Cardiac septum (tissue), 1 donor: Measurements from ENCODE around the gene CCDC85C. TPM values are rescaled to one million over a fixed set of nuclear protein-coding genes. Genes with fewer than 3 reads are reported as not detected.

Experiments
- DNase-seq: peaks from one replicate; pipeline ENCODE4 v3.0.0-alpha.2; 2020; ENCODE audit warnings: low spot score
- intact Hi-C: fragments of 100-400 bp; cut with DNase I; formaldehyde crosslinking; loops from one replicate; pipeline ENCODE4 v1.14.0; 2022
- total RNA-seq: library from RNA; stranded (reverse); fragmentation: NEBNext Ultra II Directional; extraction: Animal tissue kit (Norgen Biotek cat#: 25700); gene quantifications from one replicate; pipeline ENCODE4 v1.2.1, GENCODE V29; 2021
- donor health status: DM: no; HTN: no; CAD: no.

CCDC85C gene
- total RNA-seq, 1 donor from 2014 or later = 21.4 TPM

DNA sequence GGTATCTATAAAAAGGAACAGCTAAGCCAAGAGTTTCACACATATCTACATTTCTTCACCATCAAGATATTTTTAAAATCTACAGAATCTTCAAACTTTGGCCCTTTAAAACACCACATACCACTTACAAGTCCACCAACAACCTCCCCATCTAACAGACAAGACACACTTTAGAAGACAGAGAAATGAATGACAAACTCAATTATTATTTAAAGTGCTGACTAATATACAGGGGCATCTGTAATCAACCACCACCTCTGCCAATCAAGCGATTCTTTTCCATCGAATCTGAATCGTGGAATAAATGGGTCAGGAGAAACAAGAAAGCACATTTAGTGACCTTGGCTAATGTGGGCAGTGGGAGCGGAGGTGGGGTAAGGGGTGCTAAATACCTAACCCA, 131.1 kb downstream of the CCDC85C start:
- no peak for DNase-seq
- intact Hi-C loops = no loop called here

DNA sequence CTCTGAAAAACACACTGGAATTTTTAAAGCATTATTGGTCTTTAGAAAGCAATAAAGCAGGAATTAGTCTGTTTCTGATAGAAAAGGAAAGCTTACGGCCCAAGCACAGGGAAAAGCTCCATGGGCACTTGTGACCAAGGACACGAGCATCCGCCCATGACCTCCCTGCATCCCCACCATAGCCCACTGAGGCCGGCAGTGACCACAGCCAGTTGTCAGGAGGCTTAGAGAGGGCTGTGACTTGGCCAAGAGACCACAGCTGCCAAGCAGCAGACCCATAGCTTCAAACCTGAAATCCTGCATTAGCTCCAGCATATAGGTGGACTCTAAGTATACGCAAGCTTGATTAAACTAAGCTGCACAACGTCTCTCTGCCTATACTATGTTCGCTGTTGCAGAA, 132.3 kb downstream of the CCDC85C start:
- intact Hi-C loops = no loop called here

DNA sequence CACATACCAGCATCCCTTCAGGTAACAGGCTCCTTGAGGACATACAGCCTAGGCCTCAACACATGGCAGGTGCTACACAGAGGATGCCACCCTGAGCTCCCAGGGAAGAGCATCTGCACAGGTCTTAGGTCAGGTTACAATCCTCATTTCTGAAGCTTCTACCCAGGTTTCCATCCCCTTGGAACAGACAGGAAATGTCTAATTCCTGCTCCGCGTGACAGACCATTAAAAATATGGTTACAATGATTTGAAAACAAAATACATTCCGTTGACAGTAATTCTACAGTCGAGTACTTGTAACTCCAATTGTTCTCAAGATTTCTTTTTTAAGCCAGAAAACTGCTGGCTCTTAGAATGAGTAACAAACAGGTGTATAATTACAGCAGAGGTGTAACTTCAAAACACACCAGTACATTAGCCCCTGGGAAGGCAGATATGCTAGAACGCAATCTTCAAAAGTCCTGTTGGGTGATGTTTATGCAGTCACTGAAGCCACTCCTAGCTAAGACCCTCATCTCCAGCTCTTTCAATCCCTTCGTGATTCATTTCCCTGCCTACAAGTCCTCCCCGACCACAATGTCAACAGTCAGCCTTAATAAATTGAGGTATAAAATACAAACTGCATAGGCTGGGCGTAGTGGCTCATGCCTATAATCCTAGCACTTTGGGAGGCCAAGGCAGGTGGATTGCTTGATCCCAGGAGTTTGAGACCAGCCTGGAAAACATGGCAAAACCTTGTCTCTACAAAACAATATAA, 135.0 kb downstream of the CCDC85C start:
- DNase-seq = no peak
- intact Hi-C loops = no loop called here

More for the DNA sequence above, 132.3 kb downstream of the CCDC85C start:
- no peak for DNase-seq

DNA sequence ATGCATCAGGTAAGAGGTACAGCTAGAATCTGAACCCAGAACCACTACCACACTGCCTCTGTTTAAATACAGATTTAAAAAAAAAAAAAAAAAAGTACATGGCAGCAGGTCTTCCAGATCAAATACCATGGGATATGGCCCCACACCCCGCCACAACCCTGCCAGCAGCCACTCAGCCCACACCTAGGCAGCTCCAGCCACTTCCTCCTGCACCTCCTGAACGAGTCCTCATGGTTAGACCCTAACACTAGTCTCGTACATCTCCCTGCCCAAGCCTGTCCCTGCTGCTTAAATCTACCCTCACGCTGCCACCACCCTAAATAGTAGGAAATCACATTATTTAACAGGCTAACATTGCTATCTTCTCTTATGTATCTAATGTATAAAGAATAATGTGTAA, 135.9 kb downstream of the CCDC85C start:
- intact Hi-C loops = no loop called here
- DNase-seq = no peak

DNA sequence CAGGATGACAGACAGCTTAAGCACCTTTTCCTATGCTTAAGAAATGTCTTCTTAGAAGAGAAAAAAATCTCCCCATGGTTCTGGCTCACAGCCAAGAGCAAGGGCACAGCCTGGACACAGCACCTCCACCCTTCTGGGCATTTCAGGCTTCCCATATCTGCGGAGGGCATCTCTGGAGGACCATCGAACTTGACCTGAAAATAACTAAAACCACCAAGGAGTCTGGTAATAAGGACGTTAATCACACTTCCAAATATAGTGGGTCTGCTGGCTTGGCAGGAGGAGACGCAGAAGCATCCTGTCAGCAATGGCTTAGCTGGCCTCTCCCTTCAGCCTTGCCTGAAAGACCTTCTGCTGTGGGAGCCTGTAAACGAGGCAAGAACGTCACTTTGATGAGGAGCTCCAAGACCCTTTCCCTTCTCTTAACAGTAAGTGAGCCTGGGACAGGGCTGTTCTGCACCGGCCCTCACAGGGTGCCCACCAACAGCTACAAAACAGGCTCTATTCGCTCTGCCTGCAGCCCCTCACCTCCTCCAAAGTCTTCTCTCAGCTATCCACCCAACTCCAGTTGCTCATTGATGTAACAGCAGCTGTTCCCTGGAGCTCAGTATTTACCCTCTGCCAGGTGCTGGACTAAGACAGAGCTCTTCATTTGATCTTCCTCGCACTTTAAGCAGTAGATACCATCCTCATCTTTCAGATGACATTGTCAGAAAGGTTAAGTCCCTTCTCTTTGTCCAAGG, 136.5 kb downstream of the CCDC85C start:
- intact Hi-C loops = no loop called here
- DNase-seq = no peak

DNA sequence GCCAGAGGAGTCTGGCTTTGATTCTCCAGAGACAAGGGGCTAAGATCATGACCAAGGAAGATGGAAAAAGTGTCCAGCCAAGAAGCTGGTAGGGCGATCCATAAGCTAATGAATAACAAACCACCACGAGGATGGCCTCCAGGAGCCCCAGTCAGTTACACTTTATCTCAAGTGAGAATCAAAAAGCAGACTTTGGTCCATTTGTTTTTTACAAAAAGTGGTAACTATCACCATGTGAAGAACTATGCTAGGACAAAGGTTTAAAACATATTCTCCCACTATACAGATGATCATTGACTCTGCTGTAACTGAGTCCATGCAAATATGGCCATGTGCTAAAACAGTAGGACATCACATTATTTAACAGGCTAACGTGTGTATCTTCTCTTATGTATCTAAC, 137.2 kb downstream of the CCDC85C start:
- DNase-seq = no peak
- intact Hi-C loops = no loop called here

DNA sequence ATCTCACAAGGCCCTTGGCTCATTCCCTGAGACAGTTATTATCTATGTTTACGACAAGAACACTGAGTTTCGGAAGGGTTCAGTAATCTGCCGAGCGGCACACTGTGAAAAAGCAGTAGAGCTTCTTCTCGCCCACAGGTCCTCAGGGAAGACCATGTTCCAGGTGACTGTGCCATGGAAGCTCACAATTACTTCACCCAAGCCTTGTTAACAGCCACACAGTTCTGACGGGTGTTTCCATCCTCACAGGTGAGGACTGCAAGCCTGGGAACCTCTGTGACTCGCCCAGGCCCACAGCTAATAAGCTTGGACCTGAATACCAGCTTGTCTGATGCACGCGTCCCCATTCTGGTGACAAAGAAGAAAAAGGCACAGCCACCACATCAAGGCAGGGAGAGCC, 138.7 kb downstream of the CCDC85C start:
- no peak for DNase-seq
- intact Hi-C loops = no loop called here

DNA sequence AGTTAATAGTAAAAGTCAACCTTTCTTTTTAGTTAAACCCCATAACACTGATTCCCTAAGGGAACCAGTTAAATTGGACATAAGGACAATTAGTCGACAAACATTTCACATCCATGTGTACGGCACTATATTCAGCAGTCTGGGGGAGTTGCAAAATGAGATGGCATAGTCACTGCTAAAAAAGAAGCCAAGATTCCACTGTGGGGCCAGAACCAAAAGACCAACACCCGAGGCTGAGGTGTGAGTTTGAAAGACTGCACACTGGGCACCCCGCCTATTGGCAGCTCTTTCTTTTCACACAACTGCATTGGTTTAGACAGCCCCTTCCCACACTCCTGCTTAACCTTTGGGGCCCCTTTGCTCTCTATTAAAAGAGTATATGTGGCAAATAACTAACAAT, 140.0 kb downstream of the CCDC85C start:
- no peak for DNase-seq
- intact Hi-C loops = no loop called here

DNA sequence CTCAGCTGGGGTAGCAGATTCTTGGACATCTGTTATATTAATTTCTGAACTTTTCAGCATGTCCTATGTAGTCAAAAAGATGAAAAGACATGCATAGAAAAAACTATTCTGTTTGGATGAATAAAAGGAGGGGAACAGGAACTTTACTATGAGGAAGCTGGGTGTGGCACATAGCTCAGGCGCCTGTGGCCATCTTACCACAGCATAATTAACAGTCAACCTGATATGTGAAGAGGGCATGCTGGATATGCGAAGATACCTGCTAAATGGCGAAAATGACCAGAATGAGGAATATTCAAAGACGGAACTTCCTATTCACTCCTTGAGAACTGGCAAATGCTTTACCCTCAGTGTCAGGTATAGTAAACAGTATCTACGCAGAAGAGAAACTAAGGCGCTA, 141.8 kb downstream of the CCDC85C start:
- intact Hi-C loops = no loop called here

DNA sequence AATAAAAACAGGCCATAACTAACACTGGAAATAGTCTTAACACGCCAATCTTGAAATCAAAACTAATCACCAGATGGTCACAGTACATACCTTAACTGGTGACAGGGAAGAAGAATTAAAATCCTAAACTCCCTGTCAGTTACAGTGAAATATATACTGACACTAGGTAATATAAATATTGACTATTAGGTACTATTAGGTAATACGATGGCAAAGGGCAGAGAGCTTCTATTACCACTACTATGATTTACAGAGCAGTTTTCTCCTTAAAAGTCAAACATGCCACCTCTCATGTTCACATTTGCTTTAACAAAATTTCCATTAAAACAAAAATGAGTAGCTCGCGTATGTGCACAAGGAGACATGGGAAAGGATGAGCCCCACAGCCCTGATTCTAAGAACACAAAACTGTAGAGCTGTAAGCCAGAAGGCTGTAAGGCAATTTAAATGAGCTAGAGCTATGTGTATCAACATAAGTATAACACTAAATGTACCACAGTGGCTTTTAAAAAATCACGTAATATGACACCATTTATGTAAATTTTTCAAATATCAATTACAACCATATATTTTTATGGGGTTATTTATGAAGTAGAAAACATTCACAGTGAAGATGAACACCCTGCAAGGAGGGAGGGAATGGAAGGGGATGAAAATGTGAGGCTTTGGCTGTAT, 142.5 kb downstream of the CCDC85C start:
- intact Hi-C loops = no loop called here

More for the DNA sequence above, 141.8 kb downstream of the CCDC85C start:
- DNase-seq = no peak

DNA sequence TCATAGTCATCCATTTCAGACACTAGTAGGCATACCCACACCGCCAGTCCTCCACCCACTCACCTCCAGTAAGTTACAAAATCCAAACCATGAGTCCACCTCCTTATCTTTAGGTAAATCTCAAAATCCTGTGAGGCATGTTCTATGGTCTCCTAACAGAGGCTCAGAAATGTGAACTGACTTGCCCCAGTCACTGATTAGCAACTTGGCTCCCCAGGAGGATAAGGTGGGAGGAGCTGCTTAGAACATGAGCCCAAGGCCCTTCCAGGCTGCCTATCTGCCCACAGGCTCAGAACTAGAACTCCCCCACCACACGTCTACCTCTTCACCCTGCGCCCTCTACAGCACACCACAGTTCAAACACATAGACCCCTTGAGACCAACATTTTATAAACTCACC, 143.2 kb downstream of the CCDC85C start:
- DNase-seq = no peak
- intact Hi-C loops = no loop called here

More for the DNA sequence above, 142.5 kb downstream of the CCDC85C start:
- DNase-seq = no peak

DNA sequence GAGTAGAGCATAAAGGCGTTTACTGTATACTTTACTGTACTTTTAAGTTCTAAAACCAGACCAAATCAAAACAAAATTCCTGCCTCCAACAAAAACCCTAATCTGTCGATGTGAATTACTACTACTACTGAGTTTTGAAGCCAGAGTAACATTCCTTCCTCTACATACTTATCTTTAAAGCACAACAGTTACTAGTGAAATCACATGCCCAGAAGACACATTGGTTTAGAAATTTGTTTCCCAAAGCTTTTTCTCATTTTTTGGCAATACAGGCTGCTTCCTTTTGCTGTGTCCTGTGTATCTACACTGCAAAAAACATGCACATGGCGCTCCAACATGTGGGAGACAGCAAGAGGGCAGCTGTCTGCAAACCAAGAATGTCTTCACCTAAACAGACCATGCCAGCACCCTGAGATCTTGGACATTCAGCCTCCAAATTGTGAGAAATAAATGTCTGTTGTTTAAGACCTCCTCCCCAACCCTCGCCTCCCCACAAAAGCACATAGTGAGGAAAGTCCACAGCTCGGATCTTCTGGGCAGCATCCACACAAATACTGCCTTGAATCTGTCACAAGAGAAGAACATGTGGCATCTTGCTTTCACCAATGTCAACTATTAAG, 144.4 kb downstream of the CCDC85C start:
- intact Hi-C loops = no loop called here
- DNase-seq = no peak

DNA sequence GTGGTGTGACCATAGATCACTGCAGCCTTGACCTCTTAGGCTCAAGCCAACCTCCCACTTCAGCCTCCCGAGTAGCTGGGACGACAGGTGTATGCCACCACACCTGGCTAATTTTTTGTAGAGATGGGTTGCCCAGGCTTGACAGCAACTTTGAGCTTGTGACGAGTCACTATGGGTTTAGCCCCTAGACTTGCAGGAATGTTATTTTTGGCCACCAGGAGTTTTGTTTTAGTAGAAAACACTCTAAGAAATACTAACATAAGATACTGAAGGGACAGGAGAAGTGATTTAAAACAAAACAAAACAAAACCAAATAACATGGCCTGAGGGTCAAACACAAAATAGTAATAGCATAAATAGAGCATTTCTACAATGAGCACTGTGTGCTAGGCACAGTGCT, 149.8 kb downstream of the CCDC85C start:
- intact Hi-C loops = no loop called here
- no peak for DNase-seq

DNA sequence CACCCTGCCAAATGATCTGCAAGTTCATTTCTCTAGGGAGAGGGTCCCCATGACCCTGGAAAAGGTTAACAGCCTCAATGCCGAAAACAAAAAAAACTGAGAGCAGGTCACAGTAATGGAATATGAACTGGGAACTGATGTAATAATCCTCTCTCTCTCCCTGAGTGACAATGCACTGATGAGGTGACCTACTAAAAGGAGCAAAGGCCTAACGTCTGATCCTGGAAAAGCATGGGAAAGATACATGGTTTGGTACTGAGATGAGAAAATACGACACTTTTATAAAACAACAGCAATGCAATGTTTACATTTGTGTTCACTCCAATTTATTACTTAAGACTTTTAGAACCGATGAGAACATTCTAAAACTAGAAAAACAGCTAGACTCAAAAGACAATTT, 151.0 kb downstream of the CCDC85C start:
- no peak for DNase-seq
- intact Hi-C loops = no loop called here

DNA sequence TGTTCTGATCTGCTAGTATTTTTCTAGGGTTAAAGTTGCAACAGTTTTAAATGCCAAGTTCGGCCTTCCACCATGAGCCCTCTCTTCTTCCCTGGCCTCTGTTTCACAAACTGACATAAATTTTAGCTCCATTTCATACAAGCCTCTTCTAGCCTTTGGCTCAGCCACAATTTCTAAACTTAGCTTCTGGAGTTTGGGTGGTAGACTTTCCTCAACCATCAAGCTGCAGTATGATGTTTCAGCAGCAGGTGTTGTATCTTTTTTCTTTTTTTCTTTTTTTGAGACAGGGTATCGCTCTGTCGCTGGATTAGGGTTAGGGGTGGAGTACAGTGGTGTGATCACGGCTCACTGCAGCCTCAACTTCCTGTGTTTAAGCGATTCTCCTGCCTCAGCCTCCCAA, 152.8 kb downstream of the CCDC85C start:
- no peak for DNase-seq
- intact Hi-C loops = no loop called here

DNA sequence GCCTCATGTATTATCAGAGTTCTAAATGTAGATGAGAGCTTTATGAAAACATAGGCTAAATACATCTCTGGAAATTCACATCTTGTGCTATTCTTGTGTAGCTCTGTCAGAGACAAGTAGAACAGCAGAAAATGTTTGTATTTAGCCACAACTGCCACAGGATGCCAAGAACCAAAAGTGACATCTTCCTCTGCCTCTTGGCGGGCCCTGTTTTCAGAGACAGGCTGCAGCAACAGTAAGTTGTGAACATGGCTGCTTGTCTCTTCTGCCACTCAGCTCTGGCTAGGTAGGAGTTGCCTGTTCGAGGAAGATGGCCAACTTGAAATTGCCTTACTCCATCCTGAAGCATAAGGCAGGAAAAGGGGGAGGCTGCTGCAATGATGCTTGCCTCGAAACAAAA, 153.7 kb downstream of the CCDC85C start:
- no peak for DNase-seq
- intact Hi-C loops = no loop called here
